ENCODE data around the gene ESCO1.

GRCh38 chr18:21571772-21572171 is 28.7 kb downstream of the ESCO1 start:
- TF ChIP-seq, protein P1, sequence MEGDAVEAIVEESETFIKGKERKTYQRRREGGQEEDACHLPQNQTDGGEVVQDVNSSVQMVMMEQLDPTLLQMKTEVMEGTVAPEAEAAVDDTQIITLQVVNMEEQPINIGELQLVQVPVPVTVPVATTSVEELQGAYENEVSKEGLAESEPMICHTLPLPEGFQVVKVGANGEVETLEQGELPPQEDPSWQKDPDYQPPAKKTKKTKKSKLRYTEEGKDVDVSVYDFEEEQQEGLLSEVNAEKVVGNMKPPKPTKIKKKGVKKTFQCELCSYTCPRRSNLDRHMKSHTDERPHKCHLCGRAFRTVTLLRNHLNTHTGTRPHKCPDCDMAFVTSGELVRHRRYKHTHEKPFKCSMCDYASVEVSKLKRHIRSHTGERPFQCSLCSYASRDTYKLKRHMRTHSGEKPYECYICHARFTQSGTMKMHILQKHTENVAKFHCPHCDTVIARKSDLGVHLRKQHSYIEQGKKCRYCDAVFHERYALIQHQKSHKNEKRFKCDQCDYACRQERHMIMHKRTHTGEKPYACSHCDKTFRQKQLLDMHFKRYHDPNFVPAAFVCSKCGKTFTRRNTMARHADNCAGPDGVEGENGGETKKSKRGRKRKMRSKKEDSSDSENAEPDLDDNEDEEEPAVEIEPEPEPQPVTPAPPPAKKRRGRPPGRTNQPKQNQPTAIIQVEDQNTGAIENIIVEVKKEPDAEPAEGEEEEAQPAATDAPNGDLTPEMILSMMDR (optimal IDR thresholded peaks at IDR 0.05 in 1 of 3, IDR thresholded peaks at IDR 0.05 in 1 of 3, conservative IDR thresholded peaks at IDR 0.05 in 1 of 3; ENCODE audit: extremely low read depth in 1 of 3, insufficient read depth in 2 of 3, low read length in 3 of 3): no peak
- TF ChIP-seq EZH2 (IDR thresholded peaks at IDR 0.05; ENCODE audit: low read length): no peak
